Measurements from ENCODE around the gene RBMS3. TPM values are rescaled to one million over a fixed set of nuclear protein-coding genes. Genes with fewer than 3 reads are reported as not detected.

The RBMS3 gene
- total and polyA plus RNA-seq, 9 donors = 11.6 to 79.2 (median 63.1) TPM

GRCh38 chr3:29240248-29240647 is 40.6 kb upstream of the RBMS3 start:
- no peak for TF ChIP-seq CTCF (IDR thresholded peaks at IDR 0.05)
- no peak for TF ChIP-seq POLR2A (IDR thresholded peaks at IDR 0.05)
- no peak for TF ChIP-seq EP300 (IDR thresholded peaks at IDR 0.05)
- intact Hi-C loops (cut with DNase I) = no loop called here
- Histone ChIP-seq H3K9me3 (no peaks in the 10 kb centered on the region), H3K27ac (no peak overlapping the region), H3K4me3 (no peak overlapping the region), H3K36me3 (no peaks in the 10 kb centered on the region), H3K4me1 (ENCODE audit: insufficient read depth) (no peaks in the 10 kb centered on the region), H3K27me3 (no peaks in the 10 kb centered on the region)
- no peak for DNase-seq

- no peak for DNase-seq
- Histone ChIP-seq H3K4me3 (no peak overlapping the region), H3K27me3 (no peaks in the 10 kb centered on the region), H3K9me3 (no peaks in the 10 kb centered on the region), H3K27ac (no peak overlapping the region), H3K4me1 (ENCODE audit: insufficient read depth) (no peaks in the 10 kb centered on the region), H3K36me3 (no peaks in the 10 kb centered on the region)
- intact Hi-C loops (cut with DNase I) = no loop called here
- TF ChIP-seq EP300 (IDR thresholded peaks at IDR 0.05) = no peak
- TF ChIP-seq CTCF (IDR thresholded peaks at IDR 0.05) = no peak
- TF ChIP-seq POLR2A (IDR thresholded peaks at IDR 0.05) = no peak
- whole genome bisulfite sequencing, 3 donors = 92 to 97% (median 95%) methylated on average over 4 of the region's 4 CpGs
Observed at GRCh38 chr3:29240887-29241286, 40.0 kb upstream of the RBMS3 start.

DNA sequence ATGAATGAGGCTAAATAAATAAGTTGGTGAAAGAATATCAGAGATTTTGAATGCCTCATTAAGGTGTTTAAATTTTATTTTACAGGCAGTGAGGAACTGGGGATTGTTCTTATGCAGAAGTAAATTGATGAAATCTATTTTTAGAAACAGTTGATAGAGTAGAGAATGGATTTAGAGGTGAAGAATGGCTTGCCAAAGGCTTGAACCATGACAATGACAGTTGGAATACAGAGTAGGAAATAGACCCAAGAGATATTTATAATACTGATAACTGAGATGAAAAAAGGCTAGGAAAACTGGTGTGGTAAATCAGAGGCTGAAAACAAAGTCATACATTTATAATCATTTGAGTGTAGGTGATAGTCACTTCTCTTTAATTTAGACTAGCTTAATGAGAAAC is 39.0 kb upstream of the RBMS3 start:
- H3K27me3 ChIP-seq = no peaks in the 10 kb centered on the region
- H3K27ac ChIP-seq = no peak overlapping the region
- H3K36me3 ChIP-seq = no peaks in the 10 kb centered on the region
- H3K4me1 ChIP-seq (ENCODE audit: insufficient read depth) = no peaks in the 10 kb centered on the region
- intact Hi-C loops (cut with DNase I) = no loop called here
- no peak overlapping the region for H3K4me3 ChIP-seq
- no peak for DNase-seq
- TF ChIP-seq POLR2A (IDR thresholded peaks at IDR 0.05) = no peak
- H3K9me3 ChIP-seq = no peaks in the 10 kb centered on the region

GRCh38 chr3:29242296-29242695 is 38.6 kb upstream of the RBMS3 start:
- no peaks in the 10 kb centered on the region for H3K27me3 ChIP-seq
- no peak overlapping the region for H3K27ac ChIP-seq
- intact Hi-C loops (cut with DNase I) = no loop called here
- no peaks in the 10 kb centered on the region for H3K4me1 ChIP-seq (ENCODE audit: insufficient read depth)
- H3K36me3 ChIP-seq = no peaks in the 10 kb centered on the region
- DNase-seq = no peak
- H3K4me3 ChIP-seq = no peak overlapping the region
- no peaks in the 10 kb centered on the region for H3K9me3 ChIP-seq
- TF ChIP-seq CTCF (IDR thresholded peaks at IDR 0.05) = no peak
- no peak for TF ChIP-seq EP300 (IDR thresholded peaks at IDR 0.05)
- TF ChIP-seq POLR2A (IDR thresholded peaks at IDR 0.05) = no peak
- WGBS, 3 donors = 87 to 97% (median 97%) methylated on average over 2 of the region's 2 CpGs

DNA sequence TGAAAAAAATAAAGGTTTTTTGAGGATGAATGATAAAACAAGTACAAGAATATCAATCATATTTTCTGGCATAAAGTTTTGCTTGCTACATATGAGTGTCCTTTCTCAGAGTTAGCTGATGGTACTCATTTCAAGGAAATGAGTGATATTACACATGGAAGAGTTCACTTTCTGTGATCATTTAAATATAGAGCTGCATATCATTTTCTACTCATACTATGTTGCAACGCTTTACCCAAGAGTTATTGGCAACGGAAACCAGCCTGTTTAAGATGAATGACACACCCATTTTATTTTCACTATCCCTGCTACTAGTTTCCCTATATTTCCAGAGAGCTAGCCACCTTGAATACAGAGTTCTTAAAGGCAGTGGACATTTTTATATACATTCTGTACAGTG is 35.4 kb upstream of the RBMS3 start:
- WGBS, 3 donors = 89 to 96% (median 93%) methylated on average over 2 of the region's 2 CpGs
- H3K4me3 ChIP-seq = no peak overlapping the region
- no peaks in the 10 kb centered on the region for H3K27me3 ChIP-seq
- no peaks in the 10 kb centered on the region for H3K9me3 ChIP-seq
- TF ChIP-seq EP300 (IDR thresholded peaks at IDR 0.05) = no peak
- no peak for TF ChIP-seq POLR2A (IDR thresholded peaks at IDR 0.05)
- TF ChIP-seq CTCF (IDR thresholded peaks at IDR 0.05) = no peak
- no peak for DNase-seq
- no peak overlapping the region for H3K27ac ChIP-seq
- H3K36me3 ChIP-seq = no peaks in the 10 kb centered on the region
- H3K4me1 ChIP-seq (ENCODE audit: insufficient read depth) = no peaks in the 10 kb centered on the region
- intact Hi-C loops (cut with DNase I) = no loop called here
